Measurements from ENCODE around the gene GRHL1.

The GRHL1 gene

DNA sequence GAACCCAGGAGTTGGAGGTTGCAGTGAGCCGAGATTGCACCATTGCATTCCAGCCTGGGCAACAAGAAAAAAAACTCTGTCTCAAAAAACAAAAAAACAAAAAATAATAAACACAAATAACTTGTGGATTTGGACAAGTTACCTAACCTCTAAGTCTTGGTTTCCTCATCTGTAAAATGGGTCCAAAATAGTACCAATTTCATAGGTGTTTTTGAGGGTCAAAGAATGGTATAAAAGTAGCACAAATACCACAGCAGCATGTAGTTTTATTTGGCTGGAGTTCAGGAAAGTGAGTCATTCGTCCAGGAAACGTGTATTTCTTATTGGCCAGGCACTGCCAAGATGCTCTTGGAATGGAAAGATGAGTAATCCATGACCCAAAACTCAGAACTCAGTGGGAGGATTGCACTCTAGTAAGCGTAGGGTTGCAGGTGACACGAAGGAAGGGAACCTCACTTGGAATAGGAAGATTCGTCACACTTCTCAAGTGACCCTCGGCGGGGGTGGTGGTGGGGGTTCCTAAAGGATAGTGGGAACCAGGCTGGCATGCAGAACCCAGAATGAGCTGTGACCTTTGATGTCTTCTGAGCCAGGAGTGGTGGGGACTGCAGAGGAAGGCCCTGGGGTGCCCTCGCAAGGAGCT lies 24.4 kb downstream of the GRHL1 start:
- H4K20me1 ChIP-seq (ENCODE audit: control insufficient read depth, insufficient read depth, low read depth, low read length): no peaks in the 10 kb centered on the region
- no peak overlapping the region for H3K27ac ChIP-seq (ENCODE audit: low read depth, low read length)
- H3K9me2 ChIP-seq (replicated peaks; ENCODE audit: control insufficient read depth, low read length): no peaks in the 10 kb centered on the region
- no peaks in the 10 kb centered on the region for H3K36me3 ChIP-seq (ENCODE audit: control insufficient read depth, low read length)
- H3F3A ChIP-seq (ENCODE audit: control insufficient read depth, insufficient read depth): peaks cover 3% of the 10 kb centered on the region; the same call in 1 of the 2 replicates
- no peak overlapping the region for H3K4me3 ChIP-seq (ENCODE audit: low read length)
- H3K4me1 ChIP-seq (ENCODE audit: control insufficient read depth, low read length): no peaks in the 10 kb centered on the region
- H3K79me2 ChIP-seq (ENCODE audit: control insufficient read depth, low read length): no peaks in the 10 kb centered on the region
- H3K27me3 ChIP-seq (ENCODE audit: control insufficient read depth, low read length): no peaks in the 10 kb centered on the region
- TF ChIP-seq, protein P1, sequence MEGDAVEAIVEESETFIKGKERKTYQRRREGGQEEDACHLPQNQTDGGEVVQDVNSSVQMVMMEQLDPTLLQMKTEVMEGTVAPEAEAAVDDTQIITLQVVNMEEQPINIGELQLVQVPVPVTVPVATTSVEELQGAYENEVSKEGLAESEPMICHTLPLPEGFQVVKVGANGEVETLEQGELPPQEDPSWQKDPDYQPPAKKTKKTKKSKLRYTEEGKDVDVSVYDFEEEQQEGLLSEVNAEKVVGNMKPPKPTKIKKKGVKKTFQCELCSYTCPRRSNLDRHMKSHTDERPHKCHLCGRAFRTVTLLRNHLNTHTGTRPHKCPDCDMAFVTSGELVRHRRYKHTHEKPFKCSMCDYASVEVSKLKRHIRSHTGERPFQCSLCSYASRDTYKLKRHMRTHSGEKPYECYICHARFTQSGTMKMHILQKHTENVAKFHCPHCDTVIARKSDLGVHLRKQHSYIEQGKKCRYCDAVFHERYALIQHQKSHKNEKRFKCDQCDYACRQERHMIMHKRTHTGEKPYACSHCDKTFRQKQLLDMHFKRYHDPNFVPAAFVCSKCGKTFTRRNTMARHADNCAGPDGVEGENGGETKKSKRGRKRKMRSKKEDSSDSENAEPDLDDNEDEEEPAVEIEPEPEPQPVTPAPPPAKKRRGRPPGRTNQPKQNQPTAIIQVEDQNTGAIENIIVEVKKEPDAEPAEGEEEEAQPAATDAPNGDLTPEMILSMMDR (IDR thresholded peaks at IDR 0.05; ENCODE audit: low read depth, low read length, poor library complexity, severe bottlenecking): no peak
- TF ChIP-seq EZH2phosphoT487 (IDR thresholded peaks at IDR 0.05; ENCODE audit: borderline replicate concordance, low read length): no peak
- H3K4me2 ChIP-seq (ENCODE audit: low read length): no peak overlapping the region
- H3K9me3 ChIP-seq (ENCODE audit: control insufficient read depth, insufficient read depth, low read length): no peaks in the 10 kb centered on the region

DNA sequence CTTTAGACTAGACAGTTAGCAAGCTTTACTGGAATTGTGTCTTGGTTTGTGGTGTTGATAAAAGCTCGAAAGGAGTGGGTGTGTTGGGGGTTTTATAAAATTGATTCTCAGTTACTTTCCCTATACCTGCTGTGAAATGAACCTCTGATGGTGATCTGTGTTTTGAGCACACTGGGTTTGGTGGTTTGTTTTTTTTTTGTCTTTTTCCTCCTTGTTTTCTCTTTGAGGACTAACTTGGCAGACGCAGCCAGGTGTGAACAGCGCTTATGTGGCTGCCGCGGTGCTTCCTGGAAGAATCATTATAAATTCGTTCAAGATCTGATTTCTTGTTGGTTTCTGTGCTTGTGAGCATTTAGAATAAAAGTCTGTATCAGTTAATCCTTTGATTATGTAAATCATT lies 28.5 kb downstream of the GRHL1 start:
- Histone ChIP-seq H3K27ac (ENCODE audit: low read depth, low read length) (no peak overlapping the region), H3F3A (ENCODE audit: control insufficient read depth, insufficient read depth) (peaks cover 3% of the 10 kb centered on the region; the same call in 1 of the 2 replicates), H4K20me1 (ENCODE audit: control insufficient read depth, insufficient read depth, low read depth, low read length) (no peaks in the 10 kb centered on the region), H3K27me3 (ENCODE audit: control insufficient read depth, low read length) (no peaks in the 10 kb centered on the region), H3K9me3 (ENCODE audit: control insufficient read depth, insufficient read depth, low read length) (no peaks in the 10 kb centered on the region), H3K9me2 (replicated peaks; ENCODE audit: control insufficient read depth, low read length) (no peaks in the 10 kb centered on the region), H3K79me2 (ENCODE audit: control insufficient read depth, low read length) (no peaks in the 10 kb centered on the region), H3K4me2 (ENCODE audit: low read length) (no peak overlapping the region), H3K4me1 (ENCODE audit: control insufficient read depth, low read length) (no peaks in the 10 kb centered on the region), H3K36me3 (ENCODE audit: control insufficient read depth, low read length) (no peaks in the 10 kb centered on the region), H3K4me3 (ENCODE audit: low read length) (no peak overlapping the region)
- TF ChIP-seq, protein P1 (IDR thresholded peaks at IDR 0.05; ENCODE audit: low read depth, low read length, poor library complexity, severe bottlenecking): no peak
- no peak for TF ChIP-seq EZH2phosphoT487 (IDR thresholded peaks at IDR 0.05; ENCODE audit: borderline replicate concordance, low read length)

DNA sequence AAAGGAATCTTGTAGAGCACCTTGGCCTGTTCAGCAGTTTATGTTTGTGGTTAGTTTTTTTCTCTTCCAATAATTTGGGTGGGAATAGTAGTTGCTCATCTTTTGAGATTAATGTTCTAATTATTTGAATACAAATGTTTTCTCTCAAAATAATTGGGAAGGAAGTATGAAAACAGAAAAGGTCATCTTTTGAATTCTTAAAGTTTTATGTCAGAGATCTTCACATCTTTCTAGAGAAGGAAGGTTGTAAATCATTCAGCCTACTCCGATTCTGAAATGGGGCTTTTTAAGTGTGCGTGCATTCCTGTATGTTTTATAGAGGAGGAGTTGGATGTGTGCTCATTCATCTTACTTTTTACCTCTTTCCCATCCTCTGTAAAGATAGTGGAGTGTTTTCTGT lies 29.0 kb downstream of the GRHL1 start:
- Histone ChIP-seq H3K4me2 (ENCODE audit: low read length) (no peak overlapping the region), H3K79me2 (ENCODE audit: control insufficient read depth, low read length) (no peaks in the 10 kb centered on the region), H3K4me3 (ENCODE audit: low read length) (no peak overlapping the region), H3K9me3 (ENCODE audit: control insufficient read depth, insufficient read depth, low read length) (no peaks in the 10 kb centered on the region), H4K20me1 (ENCODE audit: control insufficient read depth, insufficient read depth, low read depth, low read length) (no peaks in the 10 kb centered on the region), H3K4me1 (ENCODE audit: control insufficient read depth, low read length) (no peaks in the 10 kb centered on the region), H3K9me2 (replicated peaks; ENCODE audit: control insufficient read depth, low read length) (no peaks in the 10 kb centered on the region), H3F3A (ENCODE audit: control insufficient read depth, insufficient read depth) (peaks cover 3% of the 10 kb centered on the region; the same call in 1 of the 2 replicates), H3K36me3 (ENCODE audit: control insufficient read depth, low read length) (no peaks in the 10 kb centered on the region), H3K27me3 (ENCODE audit: control insufficient read depth, low read length) (no peaks in the 10 kb centered on the region), H3K27ac (ENCODE audit: low read depth, low read length) (no peak overlapping the region)
- no peak for TF ChIP-seq EZH2phosphoT487 (IDR thresholded peaks at IDR 0.05; ENCODE audit: borderline replicate concordance, low read length)
- TF ChIP-seq, protein P1 (IDR thresholded peaks at IDR 0.05; ENCODE audit: low read depth, low read length, poor library complexity, severe bottlenecking): no peak
